ENCODE results near the gene TK2. TPM values are rescaled to one million over a fixed set of nuclear protein-coding genes. Genes with fewer than 3 reads are reported as not detected.
A peak's percentile ranks its signal among the peaks of the same experiment; 100 is the strongest.

TK2 gene
- polyA plus RNA-seq, 2 of the 4 experiments (the other 2 are of a cell fraction): 13.9 to 29.5 TPM

- Histone ChIP-seq H3K27ac (peak overlapping the region; percentile 5 to 55; a peak in 3 of 6 replicates), H3K4me3 (no peak overlapping the region), H3K9me3 (no peaks in the 10 kb centered on the region), H3K4me2 (no peak overlapping the region), H3K4me1 (peaks cover 18% of the 10 kb centered on the region)
- ChIA-PET CTCF (interaction anchor here (0.5 to 15.7 kb wide), 14 partner anchors 9 to 1290 kb away, joined by 3 to 185 read pairs (median 4); no protein-coding TSS in a partner anchor), POLR2A (interaction anchor here (1.0 kb wide), 1 partner anchor 70 kb away, joined by 3 read pairs; no protein-coding TSS in a partner anchor)
- FAIRE-seq (no peak), ATAC-seq (peak in 1 of 2 experiments; percentile 65; a peak in 3 of 6 replicates), DNase-seq (ENCODE audit: low read depth in 1 of 2, low spot score in 1 of 2) (peak; percentile 25 to 28)
- TF ChIP-seq NFE2L2 (conservative IDR thresholded peaks at IDR 0.05; ENCODE audit: low read length): no peak
- no peak for TF ChIP-seq ZC3H11A (IDR thresholded peaks at IDR 0.05)
- TF ChIP-seq JUN (IDR thresholded peaks at IDR 0.05): no peak
- no peak for TF ChIP-seq CHD4 (IDR thresholded peaks at IDR 0.05; ENCODE audit: borderline replicate concordance)
- TF ChIP-seq HOXB5 (CRISPR knock-in tag; IDR thresholded peaks at IDR 0.05): no peak
- no peak for TF ChIP-seq RCOR1 (IDR thresholded peaks at IDR 0.05; ENCODE audit: low read depth, low read length)
- no peak for TF ChIP-seq GATA3 (IDR thresholded peaks at IDR 0.05; ENCODE audit: borderline replicate concordance)
- TF ChIP-seq, protein P1, sequence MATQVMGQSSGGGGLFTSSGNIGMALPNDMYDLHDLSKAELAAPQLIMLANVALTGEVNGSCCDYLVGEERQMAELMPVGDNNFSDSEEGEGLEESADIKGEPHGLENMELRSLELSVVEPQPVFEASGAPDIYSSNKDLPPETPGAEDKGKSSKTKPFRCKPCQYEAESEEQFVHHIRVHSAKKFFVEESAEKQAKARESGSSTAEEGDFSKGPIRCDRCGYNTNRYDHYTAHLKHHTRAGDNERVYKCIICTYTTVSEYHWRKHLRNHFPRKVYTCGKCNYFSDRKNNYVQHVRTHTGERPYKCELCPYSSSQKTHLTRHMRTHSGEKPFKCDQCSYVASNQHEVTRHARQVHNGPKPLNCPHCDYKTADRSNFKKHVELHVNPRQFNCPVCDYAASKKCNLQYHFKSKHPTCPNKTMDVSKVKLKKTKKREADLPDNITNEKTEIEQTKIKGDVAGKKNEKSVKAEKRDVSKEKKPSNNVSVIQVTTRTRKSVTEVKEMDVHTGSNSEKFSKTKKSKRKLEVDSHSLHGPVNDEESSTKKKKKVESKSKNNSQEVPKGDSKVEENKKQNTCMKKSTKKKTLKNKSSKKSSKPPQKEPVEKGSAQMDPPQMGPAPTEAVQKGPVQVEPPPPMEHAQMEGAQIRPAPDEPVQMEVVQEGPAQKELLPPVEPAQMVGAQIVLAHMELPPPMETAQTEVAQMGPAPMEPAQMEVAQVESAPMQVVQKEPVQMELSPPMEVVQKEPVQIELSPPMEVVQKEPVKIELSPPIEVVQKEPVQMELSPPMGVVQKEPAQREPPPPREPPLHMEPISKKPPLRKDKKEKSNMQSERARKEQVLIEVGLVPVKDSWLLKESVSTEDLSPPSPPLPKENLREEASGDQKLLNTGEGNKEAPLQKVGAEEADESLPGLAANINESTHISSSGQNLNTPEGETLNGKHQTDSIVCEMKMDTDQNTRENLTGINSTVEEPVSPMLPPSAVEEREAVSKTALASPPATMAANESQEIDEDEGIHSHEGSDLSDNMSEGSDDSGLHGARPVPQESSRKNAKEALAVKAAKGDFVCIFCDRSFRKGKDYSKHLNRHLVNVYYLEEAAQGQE (IDR thresholded peaks at IDR 0.05): no peak
- TF ChIP-seq HOXA7 (CRISPR knock-in tag; IDR thresholded peaks at IDR 0.05): no peak
- TF ChIP-seq FOSB (CRISPR knock-in tag; IDR thresholded peaks at IDR 0.05): no peak
- TF ChIP-seq, protein P2, sequence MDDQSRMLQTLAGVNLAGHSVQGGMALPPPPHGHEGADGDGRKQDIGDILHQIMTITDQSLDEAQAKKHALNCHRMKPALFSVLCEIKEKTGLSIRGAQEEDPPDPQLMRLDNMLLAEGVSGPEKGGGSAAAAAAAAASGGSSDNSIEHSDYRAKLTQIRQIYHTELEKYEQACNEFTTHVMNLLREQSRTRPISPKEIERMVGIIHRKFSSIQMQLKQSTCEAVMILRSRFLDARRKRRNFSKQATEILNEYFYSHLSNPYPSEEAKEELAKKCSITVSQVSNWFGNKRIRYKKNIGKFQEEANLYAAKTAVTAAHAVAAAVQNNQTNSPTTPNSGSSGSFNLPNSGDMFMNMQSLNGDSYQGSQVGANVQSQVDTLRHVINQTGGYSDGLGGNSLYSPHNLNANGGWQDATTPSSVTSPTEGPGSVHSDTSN (IDR thresholded peaks at IDR 0.05): no peak
- TF ChIP-seq CEBPB (IDR thresholded peaks at IDR 0.05): no peak
- no peak for TF ChIP-seq RNF2 (IDR thresholded peaks at IDR 0.05; ENCODE audit: borderline replicate concordance, low read depth)
- no peak for TF ChIP-seq HOXB13 (CRISPR knock-in tag; IDR thresholded peaks at IDR 0.05; ENCODE audit: low read depth)
- TF ChIP-seq MAFK (IDR thresholded peaks at IDR 0.05; ENCODE audit: partially characterized antibody): no peak
- no peak for TF ChIP-seq PHF8 (IDR thresholded peaks at IDR 0.05; ENCODE audit: borderline replicate concordance, low read depth)
- no peak for TF ChIP-seq RAD21 (conservative IDR thresholded peaks at IDR 0.05 in 1 of 2, IDR thresholded peaks at IDR 0.05 in 1 of 2)
- 34% methylated on average over 7 of the region's 8 CpGs for WGBS (ENCODE audit: missing lambda C conversion rate)
Measured at GRCh38 chr16:66476328-66477027, 73.4 kb downstream of the TK2 start.

- H3K4me2 ChIP-seq: no peak overlapping the region
Measured at GRCh38 chr16:66475232-66475631, 74.7 kb downstream of the TK2 start.

More at GRCh38 chr16:66475232-66475631, 74.7 kb downstream of the TK2 start:
- TF ChIP-seq JUNB (IDR thresholded peaks at IDR 0.05): no peak
- no peak for TF ChIP-seq RAD21 (conservative IDR thresholded peaks at IDR 0.05 in 1 of 2, IDR thresholded peaks at IDR 0.05 in 1 of 2)
- TF ChIP-seq, protein P2 (IDR thresholded peaks at IDR 0.05): no peak
- no peak for TF ChIP-seq JUN (IDR thresholded peaks at IDR 0.05)
- no peak for TF ChIP-seq SMC3 (IDR thresholded peaks at IDR 0.05)
- TF ChIP-seq POLR2AphosphoS2 (conservative IDR thresholded peaks at IDR 0.05; ENCODE audit: low read length): no peak
- TF ChIP-seq CBX2 (IDR thresholded peaks at IDR 0.05; ENCODE audit: borderline replicate concordance, low read depth): no peak
- no peak for TF ChIP-seq TFCP2L1 (CRISPR knock-in tag; IDR thresholded peaks at IDR 0.05)
- no peak for TF ChIP-seq KDM1A (IDR thresholded peaks at IDR 0.05; ENCODE audit: low read depth)
- ATAC-seq (no peak), DNase-seq (ENCODE audit: low read depth in 1 of 2, low spot score in 1 of 2) (no peak), FAIRE-seq (no peak)
- H3K9me3 ChIP-seq: no peaks in the 10 kb centered on the region
- 88% methylated on average over 2 of the region's 2 CpGs for WGBS (ENCODE audit: missing lambda C conversion rate)
- H3K4me3 ChIP-seq: no peak overlapping the region
- ChIA-PET CTCF (interaction anchor here (0.8 to 15.7 kb wide), 9 partner anchors 12 to 118 kb away, joined by 3 to 185 read pairs (median 7); no protein-coding TSS in a partner anchor), POLR2A (interaction anchor here (1.0 kb wide), 1 partner anchor 69 kb away, joined by 3 read pairs; no protein-coding TSS in a partner anchor)
- peaks cover 18% of the 10 kb centered on the region for H3K4me1 ChIP-seq
- H3K27ac ChIP-seq: peak overlapping the region in 1 of 2 experiments; percentile 32; a peak in 2 of 6 replicates
